T follicular helper cell (primary cell): ENCODE measurements around the gene GNG14.
"Not testable (repeated sequence)": the region's sequence is repeated elsewhere in the genome, so short reads cannot be mapped to it uniquely, and the experiment has no call there.

Source experiments
- DNase-seq: peaks from one replicate; pipeline ENCODE4 v3.0.0-alpha.2; 2020; ENCODE audit warnings: low read depth
- total RNA-seq, 2 experiments: gene quantifications; one replicate each; lab custom pipeline; 2026; lab: John Stamatoyannopoulos, UW

Gene GNG14
- total RNA-seq = 0 to 0.13 reads per million in 2 experiments

DNA sequence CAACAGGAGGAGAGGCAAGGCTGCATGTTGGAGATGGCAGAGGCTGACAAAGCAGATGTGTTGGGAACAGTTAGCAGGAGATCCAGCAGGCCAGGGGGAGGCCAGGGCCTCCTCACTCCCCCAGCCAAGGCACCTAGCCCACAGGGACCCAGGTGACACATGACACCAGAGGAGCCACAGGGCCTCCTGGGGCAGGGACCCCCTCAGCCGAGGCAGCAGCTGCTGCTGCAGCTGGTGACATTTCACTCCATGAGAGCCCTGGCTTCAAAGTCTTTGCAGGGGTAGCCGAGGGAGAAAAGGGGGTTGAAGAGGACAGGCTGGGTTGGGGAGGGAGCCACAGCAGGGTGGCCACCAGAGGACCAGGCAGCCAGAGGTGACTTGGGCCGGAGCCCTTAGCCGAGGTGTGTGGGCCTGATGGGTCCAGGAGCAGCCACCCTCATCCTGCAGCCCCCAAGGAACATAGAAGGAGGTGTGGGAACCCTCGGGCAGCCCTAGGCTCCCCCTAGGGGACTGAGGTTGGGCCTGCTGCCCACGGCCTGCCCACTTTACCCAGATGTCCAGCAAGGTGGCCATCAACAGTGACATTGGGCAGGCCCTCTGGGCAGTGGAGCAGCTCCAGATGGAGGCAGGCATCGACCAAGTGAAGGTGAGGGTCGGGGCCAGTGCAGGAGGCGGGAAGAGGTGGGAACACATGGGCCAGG is at the start of gene GNG14:
Gene GNG14 (plus strand): TSS at position 503 of the 701 bp plus-strand sequence. CDS start 51 bp downstream, at position 554.
- no peak for DNase-seq

DNA sequence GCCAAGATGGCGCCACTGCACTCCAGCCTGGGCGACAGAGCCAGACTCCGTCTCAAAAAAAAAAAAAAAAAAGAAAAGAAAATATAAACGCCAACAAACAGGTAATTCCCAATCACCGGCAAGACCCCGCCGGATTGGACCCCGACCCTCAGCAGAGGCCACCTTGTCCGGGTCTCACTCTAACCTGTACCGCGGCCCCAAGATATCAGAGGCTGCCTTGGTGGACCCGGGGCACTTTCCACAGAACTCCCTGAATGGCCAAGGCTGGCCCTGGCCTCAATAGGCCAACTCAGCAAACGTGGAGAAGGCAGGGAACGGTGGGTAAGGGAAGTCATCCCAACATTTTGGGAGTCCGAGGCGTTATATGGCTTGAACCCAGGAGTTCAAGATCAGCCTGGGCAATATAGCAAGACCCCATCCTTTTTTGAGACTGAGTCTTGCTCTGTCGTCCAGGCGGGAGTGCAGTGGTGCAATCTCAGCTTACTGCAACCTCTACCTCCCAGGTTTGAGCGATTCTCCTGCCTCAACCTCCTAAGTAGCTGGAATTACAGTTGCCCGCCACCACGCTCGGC is 49.1 kb upstream of the GNG14 start:
- DNase-seq = no peak

DNA sequence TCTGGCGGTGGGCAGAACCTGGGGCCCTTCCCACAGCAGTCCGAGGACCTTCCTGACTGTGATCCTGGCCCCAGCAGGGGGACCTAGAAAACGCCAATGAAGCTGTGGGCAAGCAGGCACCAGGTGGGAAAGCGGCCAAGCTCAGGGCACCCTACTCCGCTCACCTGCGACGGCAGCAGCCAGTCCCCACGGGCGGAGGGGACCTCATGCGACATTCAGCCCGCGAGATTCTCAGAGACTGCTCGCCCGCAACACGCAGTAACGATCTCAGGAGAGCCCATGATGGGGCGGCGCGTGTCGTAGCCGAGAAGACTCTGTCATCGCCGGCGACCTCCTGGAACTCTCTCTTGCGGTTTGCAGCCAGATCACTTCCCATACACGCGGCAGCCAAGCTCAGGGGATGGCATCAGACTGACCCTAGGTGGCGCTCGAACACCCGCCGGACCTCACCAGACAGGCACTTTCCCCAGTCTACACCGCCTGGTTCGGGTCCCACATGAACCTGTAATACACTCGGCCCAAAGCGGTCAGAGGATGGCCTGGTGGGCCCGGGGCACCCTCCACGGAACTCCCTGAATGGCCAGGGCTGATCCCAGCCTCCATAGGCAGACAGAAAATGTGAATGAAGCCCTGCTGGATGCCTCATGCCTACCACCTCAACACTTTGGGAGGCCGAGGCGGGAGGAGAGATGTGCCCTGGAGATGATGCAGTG is 47.7 kb upstream of the GNG14 start:
- DNase-seq = peak; percentile 69

DNA sequence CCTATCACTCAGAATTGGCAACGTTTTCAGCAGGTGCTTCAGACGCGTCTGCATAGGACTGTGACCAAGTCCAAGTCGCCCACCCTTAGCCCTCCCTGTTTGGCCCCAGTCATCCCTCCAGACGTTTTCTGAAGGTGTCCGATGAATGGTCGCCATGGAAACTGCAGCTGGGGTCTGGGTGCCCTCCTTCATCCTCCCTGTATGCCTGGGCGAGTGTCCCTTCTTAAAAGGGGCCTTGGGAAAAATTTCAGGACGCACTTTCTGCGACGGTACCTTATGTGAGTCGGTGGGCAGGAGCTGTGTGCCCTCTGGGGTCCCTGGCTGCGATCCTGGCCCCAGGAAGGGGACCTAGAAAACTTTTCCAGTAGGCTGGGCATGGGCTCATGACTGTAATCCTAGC is 46.3 kb upstream of the GNG14 start:
- DNase-seq = no peak

DNA sequence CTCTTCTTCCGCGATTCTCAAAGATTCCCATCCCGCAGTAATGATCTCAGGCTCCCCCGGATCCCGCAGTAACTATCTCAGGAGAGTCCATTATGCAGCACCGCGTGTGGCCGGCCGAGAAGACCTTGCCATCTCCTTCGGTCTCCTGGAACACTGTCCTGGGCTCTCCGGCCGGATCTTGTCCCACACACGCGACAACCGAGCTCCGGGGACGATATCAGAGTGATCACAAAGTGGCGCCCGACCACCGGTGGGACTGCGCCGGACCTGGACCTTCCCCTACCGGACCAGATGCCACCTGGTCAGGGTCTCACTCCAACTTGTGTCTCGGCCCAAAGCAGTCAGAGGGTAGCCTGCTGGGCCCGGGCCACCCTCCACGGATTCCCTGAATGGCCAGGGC is 45.3 kb upstream of the GNG14 start:
- DNase-seq = no peak

DNA sequence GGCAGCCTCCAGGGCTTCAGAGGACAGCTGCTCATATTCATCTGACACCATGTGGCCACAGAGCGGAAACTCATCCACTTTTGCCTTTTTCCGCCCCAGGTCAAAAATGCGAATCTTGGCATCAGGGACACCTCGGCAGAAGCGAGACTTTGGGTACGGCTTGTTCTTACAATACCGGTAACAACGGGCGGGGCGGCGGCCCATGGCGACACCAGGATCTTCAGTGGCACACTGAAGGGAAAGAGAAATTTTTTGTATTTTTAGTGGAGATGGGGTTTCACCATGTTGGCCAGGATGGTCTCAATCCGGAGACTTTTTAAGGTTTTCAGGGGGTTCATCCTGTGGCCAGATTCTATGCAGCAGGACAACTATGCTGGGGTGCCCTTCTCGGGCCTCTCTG is 44.1 kb upstream of the GNG14 start:
- not testable (repeated sequence) for DNase-seq

DNA sequence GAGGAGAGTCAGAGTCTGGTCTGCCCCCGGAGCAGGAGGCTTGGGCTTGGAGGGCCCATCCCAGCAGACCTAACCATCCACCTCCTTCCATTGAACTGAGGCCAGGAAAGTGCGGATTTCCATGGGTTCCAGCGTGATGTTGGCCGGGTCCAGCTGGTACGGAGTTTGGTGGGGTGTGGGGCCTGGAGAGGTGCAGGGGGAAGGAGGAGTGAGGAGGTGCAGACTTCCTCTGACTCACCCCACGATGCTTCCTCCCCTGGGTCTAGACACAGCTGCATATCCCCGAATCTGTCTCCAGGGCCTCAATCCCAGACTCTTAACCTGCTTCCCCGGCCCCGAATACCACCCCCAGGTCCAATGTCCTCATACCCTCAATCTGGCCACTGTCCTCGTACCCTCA is 41.2 kb upstream of the GNG14 start:
- DNase-seq = no peak

DNA sequence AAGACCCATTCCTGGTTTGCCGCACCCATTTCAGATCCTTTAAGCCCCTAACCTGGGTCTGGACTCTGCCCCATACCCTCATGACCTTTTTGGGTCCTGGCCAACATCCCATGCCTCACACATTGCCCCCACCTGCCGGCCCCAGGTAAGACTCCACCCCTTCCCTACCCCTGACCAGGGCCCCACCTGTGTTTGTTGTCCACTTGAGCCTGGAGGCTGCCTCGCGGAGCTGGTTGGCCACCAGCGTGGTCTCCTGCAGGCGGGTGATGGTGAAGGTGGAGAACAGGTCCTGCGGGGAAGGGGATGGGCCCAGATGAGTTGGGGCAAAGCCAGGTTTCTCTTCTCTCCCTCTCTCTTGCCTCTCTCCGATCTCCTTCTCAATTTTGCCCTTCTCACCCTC is 40.8 kb upstream of the GNG14 start:
- no peak for DNase-seq

DNA sequence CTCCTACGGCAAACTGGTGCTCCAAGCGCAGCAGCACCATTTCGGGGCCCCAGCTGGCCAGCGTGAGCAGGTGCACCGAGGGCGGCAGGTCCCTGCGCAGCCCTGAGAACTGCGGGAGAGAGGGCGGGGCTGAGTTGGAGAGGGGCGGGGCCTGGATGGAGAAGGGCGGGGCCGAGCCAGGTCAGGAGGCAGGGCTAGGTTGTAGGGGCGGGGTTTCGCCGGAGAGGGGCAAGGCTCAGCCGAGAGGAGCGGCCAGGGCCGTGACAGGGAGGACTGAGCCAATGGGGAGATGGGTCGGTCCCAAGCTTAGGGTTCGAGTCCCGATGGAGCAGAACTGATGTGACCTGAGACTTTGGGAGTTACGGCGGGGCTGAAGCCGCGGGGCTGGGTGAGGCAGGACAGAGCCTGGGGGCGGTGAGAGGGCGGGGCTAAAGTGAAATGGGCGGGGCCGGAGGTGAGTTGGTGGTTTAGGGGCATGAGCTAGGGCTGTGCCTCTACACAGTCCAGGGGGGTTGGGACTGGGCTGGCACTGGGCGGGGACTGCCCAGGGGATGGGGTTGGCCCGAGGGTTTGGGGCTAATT is 40.2 kb upstream of the GNG14 start:
- DNase-seq = no peak

DNA sequence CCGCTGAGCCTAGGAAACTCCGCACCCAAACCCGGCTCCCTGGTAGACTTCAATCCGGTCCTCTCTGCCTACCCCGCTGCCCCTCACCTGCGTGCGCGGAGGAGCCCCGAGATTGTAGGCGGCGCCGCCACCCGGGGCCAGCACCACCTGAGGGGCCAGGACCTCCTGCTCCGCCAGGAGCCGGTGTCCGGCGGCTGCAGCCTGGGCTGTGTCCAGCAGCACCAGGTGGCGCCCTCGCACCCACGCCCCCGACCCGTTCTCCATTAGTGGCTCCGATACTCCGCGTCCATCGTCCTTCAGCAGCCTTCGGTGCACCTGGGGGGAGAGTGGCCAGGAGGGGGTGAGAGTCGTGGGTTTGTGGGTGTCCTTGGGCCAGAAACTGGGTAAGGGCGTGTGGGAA is 39.7 kb upstream of the GNG14 start:
- DNase-seq = no peak

DNA sequence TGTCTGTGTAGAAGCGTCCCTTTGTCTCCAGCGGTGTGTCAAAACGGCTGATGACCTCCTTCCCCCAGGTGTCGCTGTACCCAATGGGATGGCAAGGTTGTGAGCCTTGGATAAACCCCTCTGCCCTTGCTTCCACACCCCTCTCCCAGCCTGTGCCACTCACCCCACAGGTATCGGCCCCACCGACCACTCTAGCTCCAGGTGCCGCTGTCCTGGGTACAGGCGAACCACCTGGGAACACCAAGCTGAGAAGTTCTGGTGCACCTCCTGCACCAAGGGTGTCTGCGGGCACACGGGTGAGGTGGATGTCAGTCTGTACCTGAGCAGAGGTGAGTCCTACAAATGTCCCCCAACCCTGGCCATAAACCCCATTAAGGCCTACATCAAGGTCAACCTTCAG is 37.9 kb upstream of the GNG14 start:
- DNase-seq = no peak

DNA sequence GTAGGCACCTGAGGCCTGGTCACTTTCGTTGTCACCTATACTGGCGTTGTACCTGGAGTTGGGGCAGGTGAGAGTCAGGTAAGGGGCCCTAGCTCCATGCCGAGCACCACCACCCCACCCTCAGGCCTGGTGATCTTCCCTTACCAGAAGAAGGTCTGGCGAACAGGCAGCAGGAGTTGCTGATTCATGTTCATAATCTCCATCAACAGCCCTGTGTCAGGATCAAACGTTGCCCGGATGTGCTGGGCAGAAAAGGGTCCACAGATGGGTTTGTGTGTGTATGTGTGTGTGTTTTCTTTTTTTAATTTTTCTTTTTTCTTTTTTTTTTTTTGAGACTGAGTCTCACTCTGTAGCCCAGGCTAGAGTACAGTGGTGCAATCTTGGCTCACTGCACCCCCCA is 35.6 kb upstream of the GNG14 start:
- DNase-seq = no peak

DNA sequence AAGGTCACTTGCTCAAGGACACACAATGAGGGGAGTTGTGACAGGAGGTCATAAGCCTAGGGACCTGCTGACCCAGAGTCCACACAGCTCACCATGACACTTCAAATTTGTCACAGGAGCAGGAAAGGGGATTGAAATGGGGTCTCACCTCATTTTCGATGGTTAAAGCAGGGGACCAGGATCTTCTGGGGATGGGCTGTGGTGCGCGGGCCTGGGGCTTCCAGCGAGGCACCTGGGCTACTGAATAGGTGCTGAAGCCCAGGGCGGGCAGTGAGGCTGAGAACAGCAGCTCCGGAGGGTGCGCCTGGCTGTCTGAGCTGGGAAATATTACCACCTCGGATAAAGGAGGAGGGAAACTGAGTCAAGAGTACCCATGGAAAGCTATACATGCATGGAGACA is 32.3 kb upstream of the GNG14 start:
- no peak for DNase-seq

DNA sequence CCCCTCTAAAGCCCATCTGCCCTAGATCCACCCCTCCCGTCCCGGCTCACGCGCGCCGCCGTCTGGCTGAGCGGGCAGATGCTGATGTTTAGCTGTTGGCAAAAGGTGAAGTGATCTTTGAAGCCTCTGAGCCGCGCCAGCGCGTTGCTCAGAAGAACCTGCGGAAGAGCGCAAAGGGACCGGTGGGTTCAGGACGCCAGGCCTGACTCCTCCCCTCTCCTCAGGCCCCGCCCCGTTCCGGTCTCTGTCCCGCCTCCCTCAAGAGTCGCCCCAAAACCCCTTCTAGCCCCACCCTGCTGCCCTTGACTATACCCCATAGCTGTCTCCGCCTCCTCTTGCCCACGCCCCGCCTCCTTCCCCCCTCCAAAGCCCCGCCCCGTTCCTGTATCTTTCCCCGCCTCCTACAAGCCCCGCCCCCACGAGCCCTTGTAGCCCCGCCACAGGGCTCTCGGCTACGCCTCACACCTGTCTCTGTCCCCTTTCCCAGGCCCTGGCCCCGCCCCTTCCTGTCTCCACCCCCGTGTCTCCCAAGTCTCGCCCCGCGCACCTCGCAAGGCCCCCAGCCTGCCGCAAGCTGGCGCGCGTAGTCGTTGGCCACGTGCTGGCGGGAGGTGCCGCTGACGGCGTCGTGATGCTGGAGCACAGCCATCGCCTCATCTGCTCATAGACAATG is 30.8 kb upstream of the GNG14 start:
- DNase-seq = no peak

DNA sequence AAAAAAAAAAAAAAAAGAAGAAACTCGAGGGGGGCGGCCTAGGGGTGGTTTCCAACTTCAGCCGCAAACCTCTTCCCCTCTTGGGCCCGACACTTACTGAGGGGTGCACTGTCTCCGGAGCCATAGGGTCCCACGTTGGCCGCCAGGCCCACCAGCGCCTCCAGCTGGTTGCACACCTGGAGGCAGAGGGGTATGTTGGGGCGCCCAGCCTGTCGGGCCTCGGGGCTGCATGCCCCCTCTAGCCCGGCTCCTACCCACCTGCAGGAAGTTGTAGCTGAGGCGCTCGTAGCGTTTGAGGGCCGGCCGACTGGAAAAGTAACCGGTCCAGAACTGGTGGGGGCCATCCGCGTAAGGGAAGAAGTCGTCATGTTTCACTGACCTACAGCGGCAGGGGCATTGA is 29.8 kb upstream of the GNG14 start:
- no peak for DNase-seq

DNA sequence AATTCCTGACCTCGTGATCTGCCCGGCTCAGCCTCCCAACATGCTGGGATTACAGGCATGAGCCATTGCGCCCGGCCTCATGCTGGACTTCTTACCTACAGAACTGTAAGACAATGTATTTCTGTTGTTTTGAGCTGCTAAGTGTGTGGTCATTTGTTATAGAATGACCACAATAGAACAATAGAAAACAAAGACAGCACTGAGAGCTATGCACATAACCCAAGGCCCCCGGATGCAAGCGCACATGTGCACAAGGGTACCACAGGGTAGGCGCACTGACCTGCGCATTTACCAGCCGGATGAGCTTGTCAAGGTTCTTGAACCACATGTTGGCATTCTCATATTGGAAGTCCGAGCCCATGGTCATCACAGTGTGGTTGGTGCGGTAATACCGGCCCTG is 26.8 kb upstream of the GNG14 start:
- DNase-seq = no peak

DNA sequence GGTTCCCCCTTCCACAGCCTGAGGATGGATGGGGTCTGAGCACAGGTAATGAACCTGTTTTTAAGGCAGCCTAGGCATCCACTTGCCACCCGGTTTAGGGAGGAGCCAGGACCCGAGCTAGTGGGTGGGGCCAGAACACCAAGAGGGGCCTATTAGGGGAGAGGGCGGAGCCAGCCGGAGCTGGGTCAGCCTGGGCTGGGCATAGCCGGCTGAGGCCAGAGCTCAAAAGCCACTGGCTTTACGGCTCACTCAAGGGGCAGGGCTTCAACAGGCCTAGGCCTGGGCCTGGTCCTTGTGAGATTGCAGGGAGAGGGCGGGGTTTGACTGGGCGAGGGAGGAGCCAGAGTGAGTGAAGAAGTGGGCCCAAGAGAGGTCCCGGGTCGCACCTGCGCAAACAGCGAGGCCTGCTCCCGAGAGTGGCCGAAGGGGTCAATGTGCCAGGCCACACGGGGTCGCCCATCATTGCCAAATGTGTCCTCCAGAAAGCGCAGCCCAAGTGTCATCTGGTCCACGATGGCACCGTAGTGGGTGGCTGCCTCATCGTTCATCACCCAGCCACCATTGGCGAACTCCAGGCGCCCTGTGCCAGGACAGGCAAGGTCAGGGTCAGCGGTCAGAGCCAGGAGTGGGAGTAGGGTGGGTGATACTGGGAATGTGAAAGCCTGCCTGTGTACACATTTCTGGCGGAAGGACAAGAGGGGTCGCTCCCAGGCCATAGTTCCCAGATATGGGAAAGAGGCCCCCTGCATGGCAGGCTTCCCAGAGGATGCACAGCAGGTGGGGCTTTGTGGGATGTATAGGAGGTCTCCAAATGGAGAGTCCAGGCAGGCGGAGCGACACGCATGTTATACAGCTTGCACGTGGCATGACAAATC is 23.2 kb upstream of the GNG14 start:
- no peak for DNase-seq

DNA sequence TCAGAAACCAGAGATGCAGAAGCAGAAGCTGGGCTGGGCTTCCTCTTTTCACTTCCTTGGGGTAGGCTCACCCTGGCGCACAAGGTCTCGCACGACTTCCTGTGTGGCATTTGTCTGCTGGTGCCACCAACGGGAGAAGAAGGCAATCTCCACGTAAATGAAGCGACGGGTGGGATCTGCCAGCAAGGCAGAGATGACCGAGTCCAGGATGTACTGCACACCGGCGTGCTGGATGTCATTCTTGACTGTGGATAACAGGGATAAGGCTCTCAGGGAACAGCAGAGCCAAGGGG is 22.6 kb upstream of the GNG14 start:
- DNase-seq = peak; percentile 26

DNA sequence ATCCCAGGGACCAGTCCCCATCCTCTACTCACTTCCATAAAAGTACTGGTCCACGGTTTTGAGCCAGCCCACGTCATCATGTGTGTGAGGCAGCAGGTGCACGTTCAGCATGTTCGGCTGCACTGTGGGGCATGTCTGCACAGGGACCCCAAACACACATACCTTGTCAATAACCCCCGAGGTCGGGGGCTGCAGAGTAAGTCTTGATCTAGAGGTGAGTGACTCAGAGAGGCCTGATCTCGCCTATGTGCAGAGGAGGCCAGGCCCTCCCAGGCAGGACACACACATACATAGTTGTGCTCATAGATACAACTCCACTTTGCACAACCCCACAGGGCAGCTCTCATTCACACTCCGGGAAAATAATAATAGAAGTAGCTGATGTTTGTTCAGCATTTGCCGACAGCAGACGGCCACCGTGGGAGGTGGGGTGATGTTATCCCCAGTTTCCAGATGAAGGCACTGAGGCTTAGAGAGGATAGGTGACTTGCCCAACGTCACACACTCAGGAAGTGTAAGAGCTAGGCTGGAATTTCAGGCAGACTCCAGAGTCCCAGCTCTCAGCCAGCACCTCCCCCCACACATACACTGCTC is 22.0 kb upstream of the GNG14 start:
- DNase-seq = no peak

DNA sequence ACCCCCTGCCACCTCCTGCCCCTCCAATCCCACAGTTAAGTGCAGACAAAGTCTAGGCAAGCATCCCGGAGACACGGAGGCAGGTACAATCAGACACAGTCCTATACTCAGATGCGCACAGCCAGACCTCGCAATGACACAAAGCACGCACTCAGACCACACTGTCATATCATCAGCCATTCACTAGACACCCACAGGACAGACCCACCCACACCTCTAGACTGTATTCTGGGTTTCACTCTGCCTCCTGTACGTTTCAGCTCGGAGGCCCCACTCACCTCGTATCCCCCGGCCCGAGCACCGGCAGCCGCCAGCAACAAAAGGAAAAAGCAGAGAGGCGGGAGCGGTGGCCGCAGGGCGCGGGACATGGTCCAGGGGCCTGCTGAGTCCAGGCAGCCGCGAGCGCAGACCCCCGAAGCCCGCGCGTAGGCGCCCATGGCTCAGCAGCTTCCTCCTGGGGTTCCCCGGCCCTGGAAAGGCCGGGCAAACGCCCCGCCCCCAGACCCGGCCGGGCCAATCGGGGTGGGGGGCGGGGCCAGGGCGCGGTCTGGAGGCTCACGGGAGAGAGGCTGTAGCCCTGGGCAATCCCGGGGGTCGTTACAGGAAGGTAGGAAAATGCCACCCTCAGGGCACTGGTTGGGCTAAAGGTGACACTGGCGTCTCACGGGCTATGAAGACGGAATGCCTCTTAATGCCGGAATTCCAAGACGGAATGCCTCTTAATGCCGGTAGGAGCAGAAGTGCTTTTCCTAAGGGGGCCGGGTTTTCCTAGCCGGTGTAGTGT is 21.3 kb upstream of the GNG14 start, which contains the start of the genes MAN2B1 and WDR83:
Gene MAN2B1 (minus strand): TSS at position 478 of the 784 bp plus-strand sequence. CDS start 41 bp downstream, at position 437.
Gene WDR83 (plus strand): TSS at position 543 of the 784 bp plus-strand sequence. CDS start 2,984 bp downstream, outside the sequence.
- DNase-seq = peak; percentile 69
